ENCODE measurements around the gene FNDC11. TPM values are rescaled to one million over a fixed set of nuclear protein-coding genes. Genes with fewer than 3 reads are reported as not detected.

FNDC11 gene
- polyA plus RNA-seq, 2 of the 4 experiments (the other 2 are of a cell fraction), result 0.14 to 0.18 TPM

- no peak for FAIRE-seq
- Histone ChIP-seq H3K27ac (no peak overlapping the region), H3K9me3 (no peaks in the 10 kb centered on the region), H3K4me1 (peaks cover 8% of the 10 kb centered on the region), H3K4me3 (no peak overlapping the region), H3K4me2 (no peak overlapping the region)
- CTCF ChIA-PET, result interaction anchor here (1.8 to 3.1 kb wide), 2 partner anchors 11 to 36 kb away, joined by 7 read pairs; partner anchors contain the start of gene PPDPF
- POLR2A ChIA-PET, result interaction anchor here (2.9 kb wide), 1 partner anchor 12 kb away, joined by 15 read pairs; the partner anchor contains the start of gene PPDPF
- ATAC-seq, result no peak
- DNase-seq (ENCODE audit: low read depth in 1 of 2, low spot score in 1 of 2), result no peak
- 83% methylated on average over 27 of the region's 27 CpGs for WGBS (ENCODE audit: missing lambda C conversion rate)
- TF ChIP-seq PBX3 (IDR thresholded peaks at IDR 0.05), result no peak
- no peak for TF ChIP-seq RAD21 (conservative IDR thresholded peaks at IDR 0.05 in 1 of 2, IDR thresholded peaks at IDR 0.05 in 1 of 2)
- 0 out of 2 replicates have a peak, but pooled peaks have one; percentile 11 for TF ChIP-seq POLR2A (IDR thresholded peaks at IDR 0.05; ENCODE audit: low read length)
- TF ChIP-seq CBX8 (IDR thresholded peaks at IDR 0.05), result no peak
These were observed 22.1 kb upstream of the FNDC11 start for GRCh38 chr20:63531686-63532448.

GRCh38 chr20:63532449-63532971 is 21.4 kb upstream of the FNDC11 start:
- Histone ChIP-seq H3K9me3 (no peaks in the 10 kb centered on the region), H3K4me2 (no peak overlapping the region), H3K4me1 (peaks cover 10% of the 10 kb centered on the region), H3K27ac (no peak overlapping the region), H3K4me3 (no peak overlapping the region)
- no peak for FAIRE-seq
- ChIA-PET CTCF (interaction anchor here (3.1 kb wide), 1 partner anchor 11 kb away, joined by 7 read pairs; the partner anchor contains the start of gene PPDPF), POLR2A (no interaction called here)
- ATAC-seq, result no peak
- TF ChIP-seq FOSB (CRISPR knock-in tag; IDR thresholded peaks at IDR 0.05) (no peak), NFE2L2 (conservative IDR thresholded peaks at IDR 0.05; ENCODE audit: low read length) (no peak), GATA3 (IDR thresholded peaks at IDR 0.05; ENCODE audit: borderline replicate concordance) (no peak)
- DNase-seq (ENCODE audit: low read depth in 1 of 2, low spot score in 1 of 2), result no peak
- 91% methylated on average over 21 of the region's 24 CpGs for WGBS (ENCODE audit: missing lambda C conversion rate)

- 85% methylated on average over 12 of the region's 14 CpGs for WGBS (ENCODE audit: missing lambda C conversion rate)
- TF ChIP-seq NFE2L2 (conservative IDR thresholded peaks at IDR 0.05; ENCODE audit: low read length) (no peak), EHF (CRISPR knock-in tag; IDR thresholded peaks at IDR 0.05) (no peak), CBX2 (IDR thresholded peaks at IDR 0.05; ENCODE audit: borderline replicate concordance, low read depth) (no peak), TP53 (CRISPR knock-in tag; IDR thresholded peaks at IDR 0.05) (no peak), NR3C1 (IDR thresholded peaks at IDR 0.05) (no peak), MAFK (IDR thresholded peaks at IDR 0.05; ENCODE audit: partially characterized antibody) (no peak), ZFP36 (IDR thresholded peaks at IDR 0.05; ENCODE audit: borderline replicate concordance, partially characterized antibody) (no peak), MAX (IDR thresholded peaks at IDR 0.05) (no peak)
- FAIRE-seq (no peak), DNase-seq (ENCODE audit: low read depth in 1 of 2, low spot score in 1 of 2) (no peak), ATAC-seq (no peak)
- H3K4me3 ChIP-seq, result no peak overlapping the region
- ChIA-PET POLR2A (no interaction called here), CTCF (no interaction called here)
- H3K27ac ChIP-seq, result no peak overlapping the region
- no peaks in the 10 kb centered on the region for H3K9me3 ChIP-seq
- peaks cover 12% of the 10 kb centered on the region for H3K4me1 ChIP-seq
- H3K4me2 ChIP-seq, result no peak overlapping the region
These were observed 20.6 kb upstream of the FNDC11 start for GRCh38 chr20:63533388-63533787.

DNA sequence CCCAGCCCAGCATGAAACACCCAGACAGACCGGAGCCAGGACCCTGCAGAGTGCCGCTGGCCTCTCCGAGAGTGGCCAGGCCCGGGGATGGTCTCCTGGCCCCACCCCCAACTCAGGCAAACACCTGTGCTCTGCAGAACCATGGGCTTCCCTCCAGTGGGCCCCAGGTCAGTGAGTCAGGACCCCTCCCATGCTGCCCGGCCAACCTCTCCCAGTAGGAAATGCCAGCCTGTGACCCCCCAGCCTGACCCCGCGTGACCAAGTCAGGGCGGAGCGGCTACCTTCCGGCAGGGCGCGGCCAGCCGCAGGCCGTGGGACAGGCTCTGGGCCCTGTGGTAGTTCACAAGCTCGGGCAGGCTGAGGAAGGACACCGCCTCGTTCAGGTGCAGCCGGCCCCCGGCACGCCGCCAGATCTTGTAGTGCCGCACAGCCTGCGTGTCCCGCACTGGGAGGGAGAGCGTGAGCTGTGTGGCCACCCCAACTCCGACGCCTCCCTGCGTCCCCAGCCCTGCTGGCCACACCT is 20.0 kb upstream of the FNDC11 start:
- no peak for FAIRE-seq
- 83% methylated on average over 16 of the region's 28 CpGs for WGBS (ENCODE audit: missing lambda C conversion rate)
- POLR2A ChIA-PET, result interaction anchor here (4.9 kb wide), 1 partner anchor 12 kb away, joined by 62 read pairs; the partner anchor contains the start of gene PPDPF
- CTCF ChIA-PET, result interaction anchor here (6.8 kb wide), 1 partner anchor 37 kb away, joined by 50 read pairs; no protein-coding TSS in a partner anchor
- H3K4me2 ChIP-seq, result no peak overlapping the region
- peaks cover 17% of the 10 kb centered on the region for H3K4me1 ChIP-seq
- no peak for TF ChIP-seq RAD21 (conservative IDR thresholded peaks at IDR 0.05 in 1 of 2, IDR thresholded peaks at IDR 0.05 in 1 of 2)
- TF ChIP-seq ATOH8 (CRISPR knock-in tag; IDR thresholded peaks at IDR 0.05; ENCODE audit: low read depth), result no peak
- no peak for TF ChIP-seq HDAC2 (IDR thresholded peaks at IDR 0.05)
- no peak for TF ChIP-seq JUNB (IDR thresholded peaks at IDR 0.05)
- TF ChIP-seq SREBF2 (IDR thresholded peaks at IDR 0.05), result no peak
- no peak for TF ChIP-seq CHD2 (IDR thresholded peaks at IDR 0.05; ENCODE audit: low read length, partially characterized antibody)
- no peak for TF ChIP-seq HOXB13 (CRISPR knock-in tag; IDR thresholded peaks at IDR 0.05; ENCODE audit: low read depth)
- TF ChIP-seq ZNF302 (CRISPR knock-in tag; IDR thresholded peaks at IDR 0.05), result no peak
- no peak for TF ChIP-seq NR3C1 (IDR thresholded peaks at IDR 0.05)
- no peak for TF ChIP-seq ESRRA (IDR thresholded peaks at IDR 0.05; ENCODE audit: borderline replicate concordance, low read length)
- no peak for DNase-seq (ENCODE audit: low read depth in 1 of 2, low spot score in 1 of 2)
- H3K4me3 ChIP-seq, result no peak overlapping the region
- ATAC-seq, result no peak
- no peaks in the 10 kb centered on the region for H3K9me3 ChIP-seq
- no peak overlapping the region for H3K27ac ChIP-seq
